SU-DHL-6 (cell line): Measurements from ENCODE around the gene PLA2G2A.

ENCODE experiments used
- H2AFZ ChIP-seq: fragments of 200-600 bp; sonication (generic); 2 replicates; pipeline ENCODE4 v1.6.1; 2014; ENCODE audit warnings: low read depth, mild to moderate bottlenecking, moderate library complexity, mixed read lengths, antibody characterized with exemption, low read length; ENCODE audit not compliant: severe bottlenecking
- H3F3A ChIP-seq: fragments of 200-600 bp; shearing (Covaris generic); 2 replicates; pipeline ENCODE4 v1.6.0; 2016; ENCODE audit warnings: antibody characterized with exemption, mild to moderate bottlenecking; ENCODE audit not compliant: insufficient read depth
- H3K27ac ChIP-seq: fragments of 200-600 bp; sonication (generic); 2 replicates; pipeline ENCODE4 v1.5.1; 2016; ENCODE audit warnings: low read depth, mild to moderate bottlenecking, low read length, moderate library complexity, mixed read lengths
- H3K27me3 ChIP-seq: fragments of 200-600 bp; sonication (generic), shearing (Covaris generic); 2 replicates; pipeline ENCODE4 v1.6.0; 2014; ENCODE audit warnings: mild to moderate bottlenecking, low read length
- H3K36me3 ChIP-seq: fragments of 200-600 bp; sonication (generic); 2 replicates; pipeline ENCODE4 v1.6.1; 2014; ENCODE audit warnings: mild to moderate bottlenecking, low read length, mixed read lengths
- H3K4me2 ChIP-seq: fragments of 300-600, 200-600 bp; shearing (Covaris generic), sonication (generic); 2 replicates; pipeline ENCODE4 v1.6.0; 2014; ENCODE audit warnings: low read length, low read depth, mild to moderate bottlenecking; ENCODE audit not compliant: poor library complexity, severe bottlenecking
- H3K4me3 ChIP-seq: fragments of 200-600 bp; sonication (generic); 2 replicates; pipeline ENCODE4 v1.5.1; 2014; ENCODE audit warnings: antibody characterized with exemption, low read length, mild to moderate bottlenecking, mixed read lengths; ENCODE audit not compliant: insufficient read depth, poor library complexity, severe bottlenecking
- H3K79me2 ChIP-seq: fragments of 200-600 bp; sonication (generic); 2 replicates; pipeline ENCODE4 v1.6.1; 2014; ENCODE audit warnings: mild to moderate bottlenecking, low read length, moderate library complexity; ENCODE audit not compliant: insufficient read depth
- H3K9ac ChIP-seq: fragments of 200-600 bp; sonication (generic); 2 replicates; pipeline ENCODE4 v1.7.0; 2014; ENCODE audit warnings: mild to moderate bottlenecking, low read length
- H3K9me2 ChIP-seq: fragments of 200-600 bp; sonication (generic); replicated peaks from 2 replicates; pipeline ENCODE4 v1.6.1; 2014; ENCODE audit warnings: low read length; ENCODE audit not compliant: insufficient read depth
- H3K9me3 ChIP-seq: fragments of 200-600 bp; sonication (generic); 2 replicates; pipeline ENCODE4 v1.6.1; 2014; ENCODE audit warnings: low read length, mixed read lengths; ENCODE audit not compliant: insufficient read depth
- H4K20me1 ChIP-seq: fragments of 200-600 bp; sonication (generic); 2 replicates; pipeline ENCODE4 v1.6.1; 2014; ENCODE audit warnings: low read depth, mild to moderate bottlenecking, antibody characterized with exemption, low read length, moderate library complexity, mixed read lengths
- CTCF ChIP-seq: fragments of 200-600 bp; sonication (generic); IDR thresholded peaks from one replicate; pipeline ENCODE4 v1.5.1; 2017; ENCODE audit warnings: antibody characterized with exemption, mild to moderate bottlenecking, low read length, moderate library complexity; ENCODE audit not compliant: insufficient read depth, poor library complexity, severe bottlenecking
- EZH2phosphoT487 ChIP-seq: fragments of 200-600 bp; sonication (generic), shearing (Covaris generic); conservative IDR thresholded peaks from 2 replicates; pipeline ENCODE4 v1.6.1; 2018; ENCODE audit warnings: mild to moderate bottlenecking, antibody characterized with exemption, low read length, moderate library complexity, mixed read lengths

The PLA2G2A gene

DNA sequence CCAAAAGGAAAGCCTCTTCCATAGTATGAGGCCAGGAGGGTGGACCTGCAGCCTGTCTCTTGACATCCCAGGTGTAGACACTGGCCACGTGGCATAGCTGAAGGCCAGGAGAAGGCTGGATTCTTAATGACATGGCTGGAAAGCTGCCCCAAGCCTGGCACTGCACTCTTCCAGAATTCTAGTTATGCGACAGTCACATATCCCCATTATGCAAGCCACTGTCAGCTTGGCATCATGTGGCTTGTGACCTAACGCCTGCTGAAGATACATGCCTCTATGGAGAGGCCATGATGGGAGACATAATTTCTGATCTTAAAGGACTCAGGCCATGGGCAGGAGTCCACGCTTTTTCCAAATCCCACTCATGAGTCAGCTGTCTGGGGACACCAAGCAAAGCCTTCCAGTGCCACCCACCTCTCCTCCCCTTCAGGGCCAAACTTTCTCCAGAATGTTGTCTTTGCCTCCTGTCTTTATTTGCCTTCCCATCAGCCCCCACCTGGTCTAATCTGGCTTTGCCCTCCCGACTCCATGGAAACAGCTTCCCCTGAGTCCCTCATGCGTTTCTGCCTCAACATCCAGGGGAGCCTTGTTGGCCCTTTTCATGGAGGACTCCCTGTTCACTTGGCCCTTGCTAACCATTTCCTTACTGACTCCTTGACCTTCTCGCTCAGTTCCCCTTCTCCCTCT lies 3.0 kb downstream of the PLA2G2A start:
- Histone ChIP-seq H3F3A (no peaks in the 10 kb centered on the region), H3K4me3 (no peak overlapping the region), H3K36me3 (no peaks in the 10 kb centered on the region), H3K27ac (no peak overlapping the region), H3K9me3 (no peaks in the 10 kb centered on the region), H3K9ac (no peak overlapping the region), H2AFZ (no peak overlapping the region), H3K4me2 (no peak overlapping the region), H3K79me2 (no peaks in the 10 kb centered on the region), H3K27me3 (no peaks in the 10 kb centered on the region), H4K20me1 (no peaks in the 10 kb centered on the region), H3K9me2 (no peaks in the 10 kb centered on the region)
- no peak for TF ChIP-seq EZH2phosphoT487
- TF ChIP-seq CTCF = no peak

- no peaks in the 10 kb centered on the region for H3K79me2 ChIP-seq
- no peak overlapping the region for H3K9ac ChIP-seq
- H3K9me3 ChIP-seq = no peaks in the 10 kb centered on the region
- no peak overlapping the region for H3K27ac ChIP-seq
- no peak overlapping the region for H2AFZ ChIP-seq
- no peak overlapping the region for H3K4me2 ChIP-seq
- TF ChIP-seq EZH2phosphoT487 (no peak), CTCF (no peak)
- no peaks in the 10 kb centered on the region for H3F3A ChIP-seq
- no peak overlapping the region for H3K4me3 ChIP-seq
- no peaks in the 10 kb centered on the region for H3K27me3 ChIP-seq
- H4K20me1 ChIP-seq = no peaks in the 10 kb centered on the region
- no peaks in the 10 kb centered on the region for H3K9me2 ChIP-seq
- no peaks in the 10 kb centered on the region for H3K36me3 ChIP-seq
Observed at GRCh38 chr1:19975423-19976193, 3.8 kb downstream of the PLA2G2A start.

GRCh38 chr1:19974822-19975416 lies 4.5 kb downstream of the PLA2G2A start:
- no peaks in the 10 kb centered on the region for H3K27me3 ChIP-seq
- no peak overlapping the region for H3K4me3 ChIP-seq
- H3K9me3 ChIP-seq = no peaks in the 10 kb centered on the region
- no peak overlapping the region for H3K9ac ChIP-seq
- H3F3A ChIP-seq = no peaks in the 10 kb centered on the region
- H3K9me2 ChIP-seq = no peaks in the 10 kb centered on the region
- no peaks in the 10 kb centered on the region for H3K36me3 ChIP-seq
- no peak overlapping the region for H2AFZ ChIP-seq
- H3K4me2 ChIP-seq = no peak overlapping the region
- no peaks in the 10 kb centered on the region for H3K79me2 ChIP-seq
- no peaks in the 10 kb centered on the region for H4K20me1 ChIP-seq
- H3K27ac ChIP-seq = no peak overlapping the region
- TF ChIP-seq CTCF (no peak), EZH2phosphoT487 (no peak)
